H1 (cell line): Measurements from ENCODE around the gene C18orf63. TPM values are rescaled to one million over a fixed set of nuclear protein-coding genes. Genes with fewer than 3 reads are reported as not detected.

Experiments
- CTCF ChIA-PET: fragments of 300-600 bp; sonication (Branson Sonifier 250); formaldehyde crosslinking; loops from one replicate; lab custom pipeline; 2021; ENCODE audit not compliant: partially characterized antibody; lab: Charles Lee
- POLR2A ChIA-PET: fragments of 300-600 bp; sonication (Branson Sonifier 250); formaldehyde crosslinking; loops from one replicate; lab custom pipeline; 2021; ENCODE audit warnings: inconsistent platforms; ENCODE audit not compliant: partially characterized antibody; lab: Charles Lee
- DNase-seq, 2 experiments: peaks; one replicate each; pipeline versions ENCODE4 v3.0.0 to v3.0.0-alpha.2; 2010 to 2022; ENCODE audit warnings: low spot score in 2 of 2, low read depth in 1 of 2, mixed read lengths in 1 of 2
- FAIRE-seq: peaks from 2 replicates; lab custom pipeline; 2011; peaks lifted over from hg19 to GRCh38; lab: Jason Lieb, UNC
- H2AFZ ChIP-seq: 2 replicates; pipeline ENCODE4 v1.8.1; 2012; ENCODE audit warnings: low read length, inconsistent platforms
- H2AK5ac ChIP-seq: 2 replicates; pipeline ENCODE4 v1.6.1; 2013; ENCODE audit warnings: low read depth, low read length
- H2BK120ac ChIP-seq: replicated peaks from 2 replicates; pipeline ENCODE3; 2013; ENCODE audit warnings: low read depth, low read length, inconsistent platforms
- H2BK12ac ChIP-seq: 2 replicates; pipeline ENCODE4 v1.6.1; 2013; ENCODE audit warnings: low read depth, low read length
- H2BK15ac ChIP-seq: 2 replicates; pipeline ENCODE4 v1.6.1; 2013; ENCODE audit warnings: low read length
- H2BK20ac ChIP-seq: 2 replicates; pipeline ENCODE4 v1.6.1; 2013; ENCODE audit warnings: low read length
- H2BK5ac ChIP-seq: 2 replicates; pipeline ENCODE4 v1.6.1; 2013; ENCODE audit warnings: low read depth, low read length
- H3K14ac ChIP-seq: 2 replicates; pipeline ENCODE4 v1.6.1; 2013; ENCODE audit warnings: inconsistent platforms; ENCODE audit not compliant: insufficient read length
- H3K18ac ChIP-seq: 2 replicates; pipeline ENCODE4 v1.6.1; 2013; ENCODE audit warnings: low read length; ENCODE audit errors: extremely low read depth
- H3K23ac ChIP-seq: 2 replicates; pipeline ENCODE4 v1.6.1; 2013; ENCODE audit warnings: inconsistent platforms; ENCODE audit not compliant: insufficient read length
- H3K23me2 ChIP-seq: 2 replicates; pipeline ENCODE4 v1.6.1; 2013; ENCODE audit warnings: low read depth, low read length
- H3K27ac ChIP-seq: 2 replicates; pipeline ENCODE4 v1.6.1; 2011; ENCODE audit warnings: low read depth, low read length, inconsistent platforms
- H3K27me3 ChIP-seq, 4 experiments: replicated peaks in 1 of 4; 1 replicate in 1 of 4; 2 replicates in 3 of 4; pipeline versions ENCODE4 v1.6.1 to v1.8.1; 2011 to 2013; ENCODE audit warnings: low read length in 3 of 4, mild to moderate bottlenecking in 3 of 4, inconsistent platforms in 2 of 4, mixed read lengths in 2 of 4, moderate library complexity in 1 of 4; ENCODE audit not compliant: control insufficient read depth in 3 of 4, insufficient read depth in 3 of 4; ENCODE audit errors: extremely low read depth in 1 of 4
- H3K36me3 ChIP-seq, 4 experiments: 2 replicates each; pipeline versions ENCODE4 v1.6.1 to v1.8.1; 2011 to 2013; ENCODE audit warnings: mild to moderate bottlenecking in 4 of 4, low read length in 3 of 4, moderate library complexity in 2 of 4, control low read depth in 1 of 4, inconsistent platforms in 1 of 4; ENCODE audit not compliant: insufficient read depth in 4 of 4, control insufficient read depth in 2 of 4
- H3K4ac ChIP-seq: replicated peaks from 2 replicates; pipeline ENCODE3; 2013; ENCODE audit warnings: low read length, low read depth, mixed read lengths, inconsistent platforms; ENCODE audit not compliant: insufficient read length
- H3K4me1 ChIP-seq, 4 experiments: replicated peaks in 1 of 4; 1 replicate in 1 of 4; 2 replicates in 3 of 4; pipeline versions ENCODE4 v1.6.1 to v1.8.1; 2011 to 2013; ENCODE audit warnings: low read length in 3 of 4, inconsistent platforms in 2 of 4, mixed read lengths in 1 of 4; ENCODE audit not compliant: insufficient read depth in 4 of 4, control insufficient read depth in 3 of 4
- H3K4me2 ChIP-seq, 2 experiments: 2 replicates each; pipeline versions ENCODE4 v1.6.1 to v1.8.1; 2011 to 2013; ENCODE audit warnings: low read depth in 2 of 2, low read length in 2 of 2, control low read depth in 1 of 2, inconsistent platforms in 1 of 2, mild to moderate bottlenecking in 1 of 2; ENCODE audit not compliant: insufficient read depth in 1 of 2
- H3K4me3 ChIP-seq, 4 experiments: fragments of 200-600, 300-600 bp in 1 of 4; sonication (generic), shearing (Covaris generic), sonication (Bioruptor Twin) in 1 of 4; 2 replicates each; pipeline versions ENCODE4 v1.5.1 to v1.8.1; 2011 to 2016; ENCODE audit warnings: low read length in 4 of 4, low read depth in 3 of 4, control low read depth in 2 of 4, inconsistent platforms in 2 of 4, mild to moderate bottlenecking in 2 of 4, mixed read lengths in 1 of 4, moderate library complexity in 1 of 4; ENCODE audit not compliant: insufficient read depth in 2 of 4; ENCODE audit errors: extremely low read depth in 1 of 4
- H3K56ac ChIP-seq: replicated peaks from 2 replicates; pipeline ENCODE3; 2013; ENCODE audit warnings: low read depth, mild to moderate bottlenecking, mixed read lengths, low read length, inconsistent platforms; ENCODE audit not compliant: insufficient read length
- H3K79me1 ChIP-seq: 2 replicates; pipeline ENCODE4 v1.6.1; 2013; ENCODE audit warnings: low read depth, low read length, control low read depth
- H3K79me2 ChIP-seq, 2 experiments: 2 replicates each; pipeline versions ENCODE4 v1.6.1 to v1.8.1; 2012 to 2013; ENCODE audit warnings: low read length in 2 of 2, mild to moderate bottlenecking in 2 of 2, inconsistent platforms in 1 of 2; ENCODE audit not compliant: insufficient read depth in 2 of 2, control insufficient read depth in 1 of 2
- H3K9ac ChIP-seq, 4 experiments: replicated peaks in 1 of 4; 1 replicate in 1 of 4; 2 replicates in 3 of 4; pipeline versions ENCODE4 v1.6.1 to v1.8.1; 2011 to 2013; ENCODE audit warnings: low read depth in 3 of 4, low read length in 3 of 4, control low read depth in 2 of 4, mild to moderate bottlenecking in 2 of 4, moderate library complexity in 2 of 4, inconsistent platforms in 1 of 4; ENCODE audit errors: extremely low read depth in 1 of 4
- H3K9me3 ChIP-seq, 2 experiments: 2 replicates each; pipeline versions ENCODE4 v1.6.1 to v1.8.1; 2012 to 2013; ENCODE audit warnings: mild to moderate bottlenecking in 2 of 2, moderate library complexity in 2 of 2, control low read depth in 1 of 2, inconsistent platforms in 1 of 2, low read depth in 1 of 2, low read length in 1 of 2, mixed read lengths in 1 of 2; ENCODE audit not compliant: insufficient read depth in 2 of 2
- H4K20me1 ChIP-seq, 2 experiments: replicated peaks in 1 of 2; 2 replicates each; pipeline versions ENCODE3 to v1.8.1; 2011 to 2013; ENCODE audit warnings: inconsistent platforms in 2 of 2, low read length in 2 of 2, mild to moderate bottlenecking in 1 of 2; ENCODE audit not compliant: insufficient read depth in 2 of 2, control insufficient read depth in 1 of 2
- H4K5ac ChIP-seq: 2 replicates; pipeline ENCODE4 v1.6.1; 2013; ENCODE audit warnings: low read length, low read depth, mixed read lengths, inconsistent platforms; ENCODE audit not compliant: insufficient read length
- H4K8ac ChIP-seq: 2 replicates; pipeline ENCODE4 v1.8.0; 2013; ENCODE audit warnings: mild to moderate bottlenecking, moderate library complexity, low read length, inconsistent platforms; ENCODE audit not compliant: insufficient read depth; ENCODE audit errors: extremely low read depth
- H4K91ac ChIP-seq: replicated peaks from 2 replicates; pipeline ENCODE3; 2013; ENCODE audit warnings: low read length, mixed read lengths, inconsistent platforms; ENCODE audit not compliant: insufficient read length
- ATF3 ChIP-seq: IDR thresholded peaks from 2 replicates; pipeline ENCODE4 v1.6.1; 2011; ENCODE audit warnings: low read depth, mild to moderate bottlenecking, low read length; ENCODE audit not compliant: insufficient read depth
- BRCA1 ChIP-seq: IDR thresholded peaks from 2 replicates; pipeline ENCODE4 v1.6.1; 2012; ENCODE audit warnings: low read depth, low read length, improper control_type of control experiment
- E2F6 ChIP-seq: IDR thresholded peaks from 2 replicates; pipeline ENCODE4 v1.6.1; 2012; ENCODE audit warnings: inconsistent platforms
- EZH2 ChIP-seq: fragments of 200-600 bp; sonication (generic); IDR thresholded peaks from 2 replicates; pipeline ENCODE4 v1.7.1; 2012; ENCODE audit warnings: low read depth, mild to moderate bottlenecking, moderate library complexity, low read length, inconsistent platforms; ENCODE audit not compliant: severe bottlenecking
- GABPA ChIP-seq: IDR thresholded peaks from 2 replicates; pipeline ENCODE4 v1.6.1; 2011; ENCODE audit warnings: mild to moderate bottlenecking, low read length, moderate library complexity, borderline replicate concordance; ENCODE audit not compliant: insufficient read depth
- HDAC6 ChIP-seq: IDR thresholded peaks from one replicate; pipeline ENCODE4 v1.7.1; 2012; ENCODE audit warnings: low read depth, mild to moderate bottlenecking, inconsistent platforms, low read length, moderate library complexity
- SIRT6 ChIP-seq: IDR thresholded peaks from one replicate; pipeline ENCODE4 v1.7.1; 2012; ENCODE audit warnings: low read length, inconsistent platforms
- SP2 ChIP-seq: IDR thresholded peaks from 2 replicates; pipeline ENCODE4 v1.6.1; 2012; ENCODE audit warnings: mild to moderate bottlenecking, low read length, inconsistent platforms
- SP4 ChIP-seq: IDR thresholded peaks from 2 replicates; pipeline ENCODE4 v1.6.1; 2012; ENCODE audit warnings: low read length, inconsistent platforms
- SRF ChIP-seq: IDR thresholded peaks from 2 replicates; pipeline ENCODE4 v1.6.1; 2011; ENCODE audit warnings: mild to moderate bottlenecking, low read depth, low read length, moderate library complexity
- SUZ12 ChIP-seq: fragments of 200-600 bp; sonication (generic); IDR thresholded peaks from 2 replicates; pipeline ENCODE4 v1.6.1; 2012; ENCODE audit warnings: mild to moderate bottlenecking, inconsistent platforms, low read length, moderate library complexity, mixed read lengths
- TAF7 ChIP-seq: optimal IDR thresholded peaks from 2 replicates; pipeline ENCODE3; 2011; ENCODE audit warnings: low read depth, mild to moderate bottlenecking, inconsistent platforms, low read length, moderate library complexity, borderline replicate concordance
- TCF12 ChIP-seq: IDR thresholded peaks from 2 replicates; pipeline ENCODE4 v1.6.1; 2011; ENCODE audit warnings: low read depth, mild to moderate bottlenecking, low read length
- ZNF274 ChIP-seq: IDR thresholded peaks from 2 replicates; pipeline ENCODE4 v1.7.0; 2012; ENCODE audit warnings: low read length, borderline replicate concordance; ENCODE audit errors: extremely low read depth
- WGBS, 2 experiments: shearing (Covaris generic) in 1 of 2; methylation state at CpG; one replicate each; pipeline versions ENCODE4 v1.1.6 to v1.1.7; 2013 to 2015; ENCODE audit warnings: low lambda C conversion rate in 2 of 2, mixed read lengths in 2 of 2, inconsistent platforms in 1 of 2, low coverage in 1 of 2, missing lambda C conversion rate in 1 of 2; ENCODE audit not compliant: insufficient replicate concordance in 2 of 2, insufficient coverage in 1 of 2, insufficient read length in 1 of 2; ENCODE audit errors: extremely low coverage in 1 of 2, missing lambda C conversion rate in 1 of 2; 5-methylcytosine and 5-hydroxymethylcytosine counted together
- polyA plus RNA-seq, 7 experiments: library from polyadenylated mRNA; depleted of rRNA in 3 of 7; stranded (reverse) in 5 of 7; unstranded in 2 of 7; fragments of >200 nt in 5 of 7; fragments of 200-250 nt in 2 of 7; gene quantifications; 1 replicate in 5 of 7; 2 replicates in 1 of 7; 4 replicates in 1 of 7; pipeline versions ENCODE4 v1.2.1 to v1.2.3, GENCODE V29; 2011 to 2013; ENCODE audit warnings: missing spikeins in 2 of 7, mixed read lengths in 2 of 7
- total RNA-seq: library from RNA; stranded (reverse); fragmentation: NEBNext Ultra II Directional; extraction: Animal tissue kit (Norgen Biotek cat#: 25700); gene quantifications from 2 replicates; pipeline ENCODE4 v1.2.1, GENCODE V29; 2021

C18orf63 gene
- total and polyA plus RNA-seq, 2 of the 8 experiments (the other 6 are each of a cell fraction or from before 2014, with no cell fraction given): not detected

DNA sequence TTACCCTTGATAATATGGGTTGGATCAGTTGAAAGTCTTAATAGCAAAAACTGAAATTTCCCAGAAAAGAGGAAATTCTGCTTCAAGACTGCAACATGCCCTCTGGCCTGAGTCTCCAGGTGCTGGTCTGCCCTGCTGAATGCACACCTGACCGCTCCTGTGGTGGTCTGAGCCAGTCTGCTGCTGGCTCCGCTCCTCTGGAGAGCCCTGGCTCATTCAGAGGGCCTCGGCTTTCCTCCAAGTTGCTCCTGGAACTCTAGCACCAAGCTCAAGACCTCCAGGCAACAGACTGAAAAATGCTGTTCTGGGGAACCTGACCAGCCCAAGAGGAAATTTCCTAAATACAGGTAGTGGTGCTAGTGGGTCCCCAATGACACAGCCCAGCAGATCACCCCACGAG is 76.7 kb downstream of the C18orf63 start:
- H3K23me2 ChIP-seq: no peaks in the 10 kb centered on the region
- H2BK15ac ChIP-seq: no peak overlapping the region
- ChIA-PET POLR2A (no interaction called here), CTCF (interaction anchor here (1.1 kb wide), 1 partner anchor 159 kb away, joined by 3 read pairs; no protein-coding TSS in a partner anchor)
- no peak overlapping the region for H2BK5ac ChIP-seq
- H3K27me3 ChIP-seq: no peaks in the 10 kb centered on the region
- H3K79me2 ChIP-seq: no peaks in the 10 kb centered on the region
- H3K18ac ChIP-seq: no peak overlapping the region
- H3K4me1 ChIP-seq: no peaks in the 10 kb centered on the region; a peak in 1 of 7 replicates
- no peak overlapping the region for H4K5ac ChIP-seq
- H4K20me1 ChIP-seq: no peaks in the 10 kb centered on the region
- no peak overlapping the region for H3K27ac ChIP-seq
- H4K8ac ChIP-seq: no peak overlapping the region; the same call in 1 of the 2 replicates
- no peak overlapping the region for H2BK12ac ChIP-seq
- H3K4me3 ChIP-seq: no peak overlapping the region
- H3K79me1 ChIP-seq: no peaks in the 10 kb centered on the region
- H3K4me2 ChIP-seq: no peak overlapping the region
- H2AK5ac ChIP-seq: no peak overlapping the region
- H3K9me3 ChIP-seq: no peaks in the 10 kb centered on the region
- no peak overlapping the region for H3K14ac ChIP-seq
- DNase-seq (no peak), FAIRE-seq (no peak)
- H3K36me3 ChIP-seq: no peaks in the 10 kb centered on the region
- H3K23ac ChIP-seq: no peak overlapping the region
- H4K91ac ChIP-seq: no peak overlapping the region
- no peak overlapping the region for H2BK120ac ChIP-seq
- no peak overlapping the region for H3K4ac ChIP-seq
- no peak overlapping the region for H2BK20ac ChIP-seq
- H3K56ac ChIP-seq: no peak overlapping the region
- no peak overlapping the region for H3K9ac ChIP-seq
- no peak overlapping the region for H2AFZ ChIP-seq
- WGBS, 2 experiments: 91% methylated on average over 3 of the region's 4 CpGs; no CpG with 5 or more reads in 1 of the 2 experiments
- TF ChIP-seq SP2 (no peak), ATF3 (no peak), TCF12 (no peak), GABPA (no peak), SRF (no peak), EZH2 (no peak), ZNF274 (no peak), HDAC6 (no peak), TAF7 (no peak), E2F6 (no peak), SUZ12 (no peak), SIRT6 (no peak), BRCA1 (no peak), SP4 (no peak)
